CD4-positive, alpha-beta T cell (primary cell): ENCODE data around the gene RPL6. TPM values are rescaled to one million over a fixed set of nuclear protein-coding genes. Genes with fewer than 3 reads are reported as not detected.

Experiments
- ATAC-seq: fragments of 200-7000 bp; cut with Tn5 transposase; one replicate; pipeline ENCODE4 v1.10.0; 2022; ENCODE audit warnings: mild to moderate bottlenecking; ENCODE audit not compliant: poor library complexity
- CTCF ChIA-PET: fragments of 350-600 bp; sonication (Branson Sonifier 250); formaldehyde crosslinking; loops from one replicate; lab custom pipeline; 2021; ENCODE audit warnings: antibody characterized with exemption, inconsistent platforms; lab: Charles Lee
- POLR2A ChIA-PET: fragments of 350-600 bp; sonication (Branson Sonifier 250); formaldehyde crosslinking; loops from one replicate; lab custom pipeline; 2021; ENCODE audit warnings: antibody characterized with exemption, inconsistent platforms; lab: Charles Lee
- DNase-seq, 14 experiments: peaks; one replicate each; pipeline ENCODE4 v3.0.0-alpha.2; 2013 to 2020; ENCODE audit warnings: mixed read lengths in 2 of 14
- H3K27ac ChIP-seq, 2 donors: one replicate each; pipeline versions ENCODE4 v1.5.1 to v1.7.0; 2013; ENCODE audit warnings: low read length in 2 of 2, low read depth in 1 of 2, mild to moderate bottlenecking in 1 of 2
- H3K27me3 ChIP-seq, 2 experiments: 1 replicate in 1 of 2; 2 replicates in 1 of 2; pipeline versions ENCODE4 v1.6.1 to v1.7.0; 2013; ENCODE audit warnings: low read length in 2 of 2, control low read depth in 1 of 2, mild to moderate bottlenecking in 1 of 2, moderate library complexity in 1 of 2; ENCODE audit not compliant: insufficient read depth in 2 of 2, control insufficient read depth in 1 of 2
- H3K36me3 ChIP-seq: one replicate; pipeline ENCODE4 v1.6.1; 2013; ENCODE audit warnings: low read length, control low read depth; ENCODE audit not compliant: insufficient read depth
- H3K4me1 ChIP-seq: one replicate; pipeline ENCODE4 v1.6.1; 2013; ENCODE audit warnings: low read length, control low read depth; ENCODE audit not compliant: insufficient read depth
- H3K4me3 ChIP-seq: one replicate; pipeline ENCODE4 v1.5.1; 2013; ENCODE audit warnings: mild to moderate bottlenecking, low read length, moderate library complexity
- H3K9me3 ChIP-seq, 2 experiments: 1 replicate in 1 of 2; 2 replicates in 1 of 2; pipeline versions ENCODE4 v1.6.1 to v1.7.0; 2013; ENCODE audit warnings: low read length in 2 of 2, mild to moderate bottlenecking in 2 of 2, control low read depth in 1 of 2, moderate library complexity in 1 of 2; ENCODE audit not compliant: control insufficient read depth in 1 of 2, insufficient read depth in 1 of 2
- H3K27ac Mint-ChIP-seq: one replicate; pipeline ENCODE4 v1.8.0; 2020; ENCODE audit warnings: mixed read lengths
- H3K27me3 Mint-ChIP-seq: one replicate; pipeline ENCODE4 v1.8.0; 2021; ENCODE audit warnings: mixed read lengths
- H3K36me3 Mint-ChIP-seq: one replicate; pipeline ENCODE4 v1.8.0; 2021; ENCODE audit warnings: low read depth, mixed read lengths
- H3K4me1 Mint-ChIP-seq: one replicate; pipeline ENCODE4 v1.8.0; 2021; ENCODE audit warnings: low read depth, mixed read lengths
- H3K4me3 Mint-ChIP-seq: one replicate; pipeline ENCODE4 v1.8.0; 2020; ENCODE audit warnings: mild to moderate bottlenecking, mixed read lengths
- H3K9me3 Mint-ChIP-seq: one replicate; pipeline ENCODE4 v1.8.0; 2020; ENCODE audit warnings: mixed read lengths
- CTCF ChIP-seq: fragments of 200-600 bp; IDR thresholded peaks from one replicate; pipeline ENCODE4 v1.8.0; 2022; ENCODE audit warnings: antibody characterized with exemption, mild to moderate bottlenecking
- intact Hi-C, 2 experiments: fragments of 100-400 bp; cut with DNase I in 1 of 2; cut with micrococcal nuclease in 1 of 2; formaldehyde crosslinking; loops; one replicate each; pipeline versions ENCODE4 v1.15.1 to v1.9.0; 2023 to 2025; cut with DNase I, micrococcal nuclease
- total RNA-seq, 174 experiments: library from RNA in 2 of 174; stranded (reverse) in 2 of 174; gene quantifications; one replicate each; pipeline ENCODE4 v1.2.3 and lab custom pipeline; 2021 to 2026

RPL6 gene
- total RNA-seq, 2 experiments from 2014 or later, result 1,794 to 1,807 TPM

GRCh38 chr12:112386726-112387125 lies 22.7 kb downstream of the RPL6 start:
- Mint-ChIP-seq H3K4me3 (no peak overlapping the region), H3K4me1 (peaks cover 12% of the 10 kb centered on the region)

GRCh38 chr12:112382866-112383265 lies 26.5 kb downstream of the RPL6 start:
- H3K4me1 ChIP-seq, result peaks cover 23% of the 10 kb centered on the region
- no peak for TF ChIP-seq CTCF
- Mint-ChIP-seq H3K4me1 (peaks cover 30% of the 10 kb centered on the region), H3K9me3 (no peaks in the 10 kb centered on the region), H3K36me3 (peaks cover 4% of the 10 kb centered on the region), H3K4me3 (peak overlapping the region; percentile 99), H3K27ac (peak overlapping the region; percentile 85), H3K27me3 (no peaks in the 10 kb centered on the region)
- no peak for ATAC-seq
- H3K27ac ChIP-seq, result peak overlapping the region in 1 of 2 donors; percentile 44
- ChIA-PET CTCF (no interaction called here), POLR2A (no interaction called here)
- intact Hi-C loops, result loop anchor here in 1 of 2 experiments (2.0 to 10.0 kb wide), 4 partner anchors 26 to 698 kb away; partner anchors contain the start of genes ACAD10, BRAP, ERP29 and NAA25
- no peaks in the 10 kb centered on the region for H3K36me3 ChIP-seq
- H3K9me3 ChIP-seq, result no peaks in the 10 kb centered on the region
- no peaks in the 10 kb centered on the region for H3K27me3 ChIP-seq
- peak in 1 of 14 experiments; percentile 13 for DNase-seq
- peak overlapping the region; percentile 81 for H3K4me3 ChIP-seq

More at GRCh38 chr12:112386726-112387125, 22.7 kb downstream of the RPL6 start:
- intact Hi-C loops, result loop anchor here (1.0 to 10.0 kb wide), 6 partner anchors 89 to 702 kb away; partner anchors contain the start of genes ACAD10 (in 1 of the 2), BRAP (in 1 of the 2) and MAPKAPK5 (in 1 of the 2)
- TF ChIP-seq CTCF, result no peak
- no peaks in the 10 kb centered on the region for H3K27me3 Mint-ChIP-seq
- H3K4me3 ChIP-seq, result no peak overlapping the region
- POLR2A ChIA-PET, result interaction anchor here (1.0 to 1.3 kb wide), 3 partner anchors 125 to 262 kb away, joined by 3 to 10 read pairs (median 4); partner anchors contain the start of gene TRAFD1
- no peaks in the 10 kb centered on the region for H3K36me3 ChIP-seq
- H3K9me3 ChIP-seq, result no peaks in the 10 kb centered on the region
- H3K36me3 Mint-ChIP-seq, result peaks cover 4% of the 10 kb centered on the region
- H3K9me3 Mint-ChIP-seq, result no peaks in the 10 kb centered on the region
- H3K27me3 ChIP-seq, result no peaks in the 10 kb centered on the region
- no peak overlapping the region for H3K27ac ChIP-seq
- H3K4me1 ChIP-seq, result peaks cover 11% of the 10 kb centered on the region
- CTCF ChIA-PET, result interaction anchor here (0.7 to 2.4 kb wide), 16 partner anchors 9 to 256 kb away, joined by 3 to 16 read pairs (median 4); no protein-coding TSS in a partner anchor
- DNase-seq, result no peak
- ATAC-seq, result no peak
- H3K27ac Mint-ChIP-seq, result no peak overlapping the region

- ChIA-PET POLR2A (no interaction called here), CTCF (no interaction called here)
- peak within 1 kb of the TSS; percentile 99 for H3K4me3 Mint-ChIP-seq
- peak; percentile 98 for ATAC-seq
- no peaks in the 10 kb centered on the region for H3K27me3 ChIP-seq
- H3K27ac ChIP-seq, result peak within 1 kb of the TSS; percentile 44 to 62
- intact Hi-C loops, result loop anchor here in 1 of 2 experiments (2.0 to 10.0 kb wide), 4 partner anchors 27 to 697 kb away; partner anchors contain the start of genes ACAD10, BRAP, ERP29 and NAA25
- H3K27ac Mint-ChIP-seq, result peak within 1 kb of the TSS; percentile 85
- peak; percentile 81 to 97 (median 92) for DNase-seq
- H3K27me3 Mint-ChIP-seq, result no peaks in the 10 kb centered on the region
- H3K36me3 ChIP-seq, result no peaks in the 10 kb centered on the region
- no peaks in the 10 kb centered on the region for H3K9me3 ChIP-seq
- H3K4me1 Mint-ChIP-seq, result peaks cover 26% of the 10 kb centered on the region
- no peak for TF ChIP-seq CTCF
- no peaks in the 10 kb centered on the region for H3K9me3 Mint-ChIP-seq
- peaks cover 4% of the 10 kb centered on the region for H3K36me3 Mint-ChIP-seq
- H3K4me3 ChIP-seq, result peak within 1 kb of the TSS; percentile 81
- peaks cover 19% of the 10 kb centered on the region for H3K4me1 ChIP-seq
These were observed 27.3 kb downstream of the RPL6 start, which contains the start of gene HECTD4 for GRCh38 chr12:112381883-112382796. Gene HECTD4, minus strand, starts transcription at chr12:112382431. Its CDS starts 303 bp downstream, at chr12:112382128.
